Esophagus mucosa (tissue), 1 donor: ENCODE results near the gene IL18BP. TPM values are rescaled to one million over a fixed set of nuclear protein-coding genes. Genes with fewer than 3 reads are reported as not detected.

Experiments used
- ATAC-seq: fragments of 200-7000 bp; cut with Tn5 transposase; one replicate; pipeline ENCODE4 v1.9.1; 2020
- total RNA-seq: library from RNA; stranded (reverse); gene quantifications from one replicate; pipeline ENCODE4 v1.2.4, GENCODE V29; 2023
- donor health status: DM: yes; HTN: yes; CAD: no.

The IL18BP gene
- total RNA-seq, 1 donor from 2014 or later: 2.5 TPM

GRCh38 chr11:72013765-72014711 lies 15.3 kb downstream of the IL18BP start:
- ATAC-seq: peak; percentile 27

- no peak for ATAC-seq
Observed at GRCh38 chr11:72014761-72015320, 16.1 kb downstream of the IL18BP start.

GRCh38 chr11:72015511-72016061 lies 16.9 kb downstream of the IL18BP start:
- ATAC-seq: no peak

GRCh38 chr11:72018171-72018570 lies 19.5 kb downstream of the IL18BP start:
- ATAC-seq: no peak

GRCh38 chr11:72023335-72023734 lies 24.6 kb downstream of the IL18BP start:
- ATAC-seq: no peak

GRCh38 chr11:72024069-72024754 lies 25.5 kb downstream of the IL18BP start:
- no peak for ATAC-seq

- no peak for ATAC-seq
Observed at GRCh38 chr11:72026090-72026489, 27.4 kb downstream of the IL18BP start.

GRCh38 chr11:72030472-72031045 lies 31.9 kb downstream of the IL18BP start:
- no peak for ATAC-seq

- no peak for ATAC-seq
Observed at GRCh38 chr11:72036687-72037086, 38.0 kb downstream of the IL18BP start.

GRCh38 chr11:72037554-72038311 lies 39.0 kb downstream of the IL18BP start:
- no peak for ATAC-seq

- ATAC-seq: peak; percentile 53
Observed at GRCh38 chr11:72038491-72038890, 39.8 kb downstream of the IL18BP start.

- no peak for ATAC-seq
Observed at GRCh38 chr11:72039031-72039855, 40.5 kb downstream of the IL18BP start.

GRCh38 chr11:72039856-72040401 lies 41.2 kb downstream of the IL18BP start:
- ATAC-seq: no peak

- peak; percentile 77 for ATAC-seq
Observed at GRCh38 chr11:72040491-72041363, 42.0 kb downstream of the IL18BP start.

- ATAC-seq: peak; percentile 54
Observed at GRCh38 chr11:72041364-72042063, 42.8 kb downstream of the IL18BP start.

GRCh38 chr11:72042064-72042745 lies 43.5 kb downstream of the IL18BP start:
- no peak for ATAC-seq

GRCh38 chr11:72045849-72046248 lies 47.1 kb downstream of the IL18BP start:
- ATAC-seq: no peak

- no peak for ATAC-seq
Observed at GRCh38 chr11:72048766-72049460, 50.2 kb downstream of the IL18BP start.
